ENCODE data around the gene SNX3.

The SNX3 gene

GRCh38 chr6:108174371-108175175 is 86.3 kb downstream of the SNX3 start:
- ATAC-seq = no peak
- TF ChIP-seq SNAI2 (CRISPR knock-in tag; IDR thresholded peaks at IDR 0.05) (no peak), TCF4 (CRISPR knock-in tag; IDR thresholded peaks at IDR 0.05; ENCODE audit: borderline replicate concordance) (no peak), ZNF70 (CRISPR knock-in tag; IDR thresholded peaks at IDR 0.05) (no peak), RARB (CRISPR knock-in tag; IDR thresholded peaks at IDR 0.05) (no peak), BACH2 (CRISPR knock-in tag; IDR thresholded peaks at IDR 0.05; ENCODE audit: borderline replicate concordance) (no peak), ISL1 (CRISPR knock-in tag; IDR thresholded peaks at IDR 0.05) (no peak)

GRCh38 chr6:108171918-108172516 is 88.8 kb downstream of the SNX3 start:
- ATAC-seq = no peak
- TF ChIP-seq GLIS3 (CRISPR knock-in tag; IDR thresholded peaks at IDR 0.05) (no peak), PATZ1 (CRISPR knock-in tag; IDR thresholded peaks at IDR 0.05; ENCODE audit: borderline replicate concordance) (no peak), CSDC2 (CRISPR knock-in tag; IDR thresholded peaks at IDR 0.05) (no peak), ZNF8 (CRISPR knock-in tag; IDR thresholded peaks at IDR 0.05) (no peak), SNAI2 (CRISPR knock-in tag; IDR thresholded peaks at IDR 0.05) (no peak), BACH2 (CRISPR knock-in tag; IDR thresholded peaks at IDR 0.05; ENCODE audit: borderline replicate concordance) (no peak), TCF4 (CRISPR knock-in tag; IDR thresholded peaks at IDR 0.05; ENCODE audit: borderline replicate concordance) (no peak), RARB (CRISPR knock-in tag; IDR thresholded peaks at IDR 0.05) (no peak), ARNTL (CRISPR knock-in tag; IDR thresholded peaks at IDR 0.05; ENCODE audit: borderline replicate concordance, low read depth) (no peak), OSR1 (CRISPR knock-in tag; IDR thresholded peaks at IDR 0.05) (no peak), ESRRG (CRISPR knock-in tag; IDR thresholded peaks at IDR 0.05) (no peak), TOX (CRISPR knock-in tag; IDR thresholded peaks at IDR 0.05; ENCODE audit: borderline replicate concordance) (no peak), ZFP30 (CRISPR knock-in tag; IDR thresholded peaks at IDR 0.05) (no peak), ISL1 (CRISPR knock-in tag; IDR thresholded peaks at IDR 0.05) (no peak), POU6F1 (CRISPR knock-in tag; IDR thresholded peaks at IDR 0.05; ENCODE audit: borderline replicate concordance, low read depth) (no peak), CREB5 (CRISPR knock-in tag; IDR thresholded peaks at IDR 0.05; ENCODE audit: low read depth) (no peak), ZNF565 (CRISPR knock-in tag; conservative IDR thresholded peaks at IDR 0.05; ENCODE audit: low read depth) (no peak), TSHZ2 (CRISPR knock-in tag; IDR thresholded peaks at IDR 0.05) (no peak), ZFP3 (CRISPR knock-in tag; IDR thresholded peaks at IDR 0.05) (no peak)

- ATAC-seq = no peak
- no peak for TF ChIP-seq CREB5 (CRISPR knock-in tag; IDR thresholded peaks at IDR 0.05; ENCODE audit: low read depth)
- no peak for TF ChIP-seq ARNTL (CRISPR knock-in tag; IDR thresholded peaks at IDR 0.05; ENCODE audit: borderline replicate concordance, low read depth)
- no peak for TF ChIP-seq SNAI2 (CRISPR knock-in tag; IDR thresholded peaks at IDR 0.05)
- no peak for TF ChIP-seq CSRNP3 (CRISPR knock-in tag; IDR thresholded peaks at IDR 0.05)
- no peak for TF ChIP-seq TOX (CRISPR knock-in tag; IDR thresholded peaks at IDR 0.05; ENCODE audit: borderline replicate concordance)
- TF ChIP-seq ZNF565 (CRISPR knock-in tag; conservative IDR thresholded peaks at IDR 0.05; ENCODE audit: low read depth) = no peak
- no peak for TF ChIP-seq RARB (CRISPR knock-in tag; IDR thresholded peaks at IDR 0.05)
- no peak for TF ChIP-seq ZFP30 (CRISPR knock-in tag; IDR thresholded peaks at IDR 0.05)
- no peak for TF ChIP-seq POU6F1 (CRISPR knock-in tag; IDR thresholded peaks at IDR 0.05; ENCODE audit: borderline replicate concordance, low read depth)
These were observed 89.4 kb downstream of the SNX3 start for GRCh38 chr6:108171291-108171917.

Data from SK-N-SH treated with all-trans-retinoic acid at 6 μM for 48 hours (cell line).